ENCODE measurements around the gene DNMT3L.
"Not testable (repeated sequence)": the region's sequence is repeated elsewhere in the genome, so short reads cannot be mapped to it uniquely, and the experiment has no call there.

DNMT3L gene

DNA sequence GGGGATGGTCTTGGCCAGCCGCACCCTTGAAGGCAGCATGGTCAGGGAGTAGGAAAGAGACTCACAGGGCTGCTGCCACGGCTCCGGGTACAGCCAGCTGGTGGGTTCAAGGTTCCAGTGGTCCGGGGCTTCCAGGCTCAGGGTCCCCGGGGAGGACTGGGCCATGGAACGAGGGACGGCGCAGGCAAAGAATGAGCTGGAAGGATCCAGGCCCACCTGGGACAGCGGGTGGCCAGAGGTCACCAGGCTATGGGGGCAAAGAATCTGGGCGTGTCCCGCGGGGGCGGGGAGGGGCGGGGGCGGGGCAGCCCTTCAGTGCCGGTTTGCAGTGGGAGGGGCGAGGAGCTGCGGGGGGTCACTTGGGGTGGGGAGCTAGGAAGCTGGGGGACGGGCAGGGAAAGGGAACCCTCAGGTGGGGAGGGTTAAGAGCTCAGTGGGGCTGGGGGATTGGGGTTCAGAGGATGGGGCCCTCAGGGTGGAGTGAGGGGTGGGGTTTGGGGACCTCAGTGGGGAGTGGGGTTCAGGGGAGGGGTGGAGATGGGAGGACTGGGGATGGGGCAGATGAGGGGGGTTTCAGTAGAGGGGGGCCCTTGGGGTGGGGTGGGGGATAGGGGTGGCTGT is at the start of gene DNMT3L:
Gene DNMT3L (minus strand): TSS at position 223 of the 621 bp plus-strand sequence. CDS start 638 bp downstream, outside the sequence.
- DNase-seq: no peak

- no peak for DNase-seq
Observed at GRCh38 chr21:44310628-44311507, 49.2 kb upstream of the DNMT3L start.

GRCh38 chr21:44306936-44307704 is 45.4 kb upstream of the DNMT3L start:
- DNase-seq: no peak

- peak in 3 of 56 donors; percentile 32 to 49 (median 42) for DNase-seq
Observed at GRCh38 chr21:44305691-44306090, 44.0 kb upstream of the DNMT3L start.

DNA sequence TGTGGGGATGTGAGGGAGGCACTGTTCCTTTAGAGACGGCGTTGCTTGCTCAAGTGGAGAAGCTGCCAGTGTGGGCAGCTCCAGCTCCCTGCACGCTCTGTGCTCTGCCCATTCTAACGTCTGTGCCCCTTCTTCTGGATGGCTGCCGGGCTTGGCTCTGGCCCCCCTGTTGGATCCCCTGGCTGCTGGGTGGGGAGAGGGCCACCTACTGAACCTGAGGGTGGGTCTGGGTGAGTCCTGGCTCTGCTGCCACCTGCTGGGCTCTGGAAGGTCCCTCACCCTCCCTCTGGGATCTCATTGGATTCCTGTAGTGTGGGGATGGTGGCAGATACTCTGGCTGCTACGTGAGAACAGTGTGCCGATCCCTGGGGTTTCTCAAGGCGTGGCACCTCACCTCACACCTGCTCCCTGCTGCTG is 43.2 kb upstream of the DNMT3L start:
- peak in 44 of 56 donors; percentile 10 to 75 (median 52) for DNase-seq

DNA sequence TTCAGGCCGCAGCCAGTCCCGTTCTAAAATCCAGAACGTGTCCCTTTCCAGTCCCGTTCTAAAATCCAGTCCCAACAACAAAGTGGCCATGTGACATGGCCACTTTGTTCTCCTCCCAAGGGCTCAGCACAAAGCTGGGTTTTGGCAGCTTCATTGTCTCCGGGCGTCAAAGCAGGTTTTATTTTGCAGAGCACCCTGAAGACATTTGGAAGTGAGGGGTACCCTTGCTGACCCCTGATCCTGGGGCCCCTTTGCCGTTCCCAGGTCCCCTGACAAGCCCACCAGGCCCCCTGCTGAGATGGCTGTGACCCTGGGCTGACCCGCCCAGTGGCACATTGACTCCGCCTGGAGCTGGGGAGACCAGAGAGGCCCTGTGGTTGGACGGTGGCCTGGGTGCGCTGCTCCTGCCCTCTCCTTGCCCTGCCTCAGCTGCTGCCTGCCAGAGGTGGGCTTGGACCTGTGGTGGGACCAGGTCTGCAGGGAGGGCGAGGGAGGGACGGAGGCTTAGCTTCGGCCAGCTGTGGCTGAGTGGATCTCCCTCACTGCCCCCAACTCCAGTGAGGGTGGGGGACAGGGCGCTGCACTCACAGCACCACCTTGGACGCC is 42.4 kb upstream of the DNMT3L start:
- DNase-seq: peak in 20 of 56 donors; percentile 5 to 63 (median 42)

GRCh38 chr21:44303490-44303981 is 41.8 kb upstream of the DNMT3L start:
- DNase-seq: no peak

- not testable (repeated sequence) for DNase-seq
Observed at GRCh38 chr21:44302573-44303401, 41.1 kb upstream of the DNMT3L start.

DNA sequence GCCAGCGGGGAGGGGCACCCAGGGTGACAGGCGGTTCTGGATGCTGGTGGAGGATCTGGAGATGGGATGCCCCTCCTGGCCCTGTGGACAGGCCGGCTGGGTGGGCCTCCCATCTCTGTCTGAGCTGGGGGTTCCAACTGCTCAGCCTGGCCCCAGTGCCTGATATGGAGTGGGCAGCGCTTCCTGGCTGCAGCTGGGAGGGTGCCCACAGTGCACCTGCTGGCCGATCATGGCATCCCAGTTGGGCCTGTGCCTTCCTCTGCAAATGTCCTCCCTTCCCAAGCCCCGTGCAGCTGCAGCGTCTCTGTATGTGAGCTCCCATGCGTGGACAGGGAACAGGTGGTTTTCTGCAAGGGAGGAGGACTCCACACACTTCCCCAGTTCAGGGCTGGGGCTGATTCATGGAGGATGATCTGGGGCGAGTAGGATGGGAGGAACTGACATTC is 40.3 kb upstream of the DNMT3L start:
- DNase-seq: peak in 6 of 56 donors; percentile 20 to 38 (median 30)

DNA sequence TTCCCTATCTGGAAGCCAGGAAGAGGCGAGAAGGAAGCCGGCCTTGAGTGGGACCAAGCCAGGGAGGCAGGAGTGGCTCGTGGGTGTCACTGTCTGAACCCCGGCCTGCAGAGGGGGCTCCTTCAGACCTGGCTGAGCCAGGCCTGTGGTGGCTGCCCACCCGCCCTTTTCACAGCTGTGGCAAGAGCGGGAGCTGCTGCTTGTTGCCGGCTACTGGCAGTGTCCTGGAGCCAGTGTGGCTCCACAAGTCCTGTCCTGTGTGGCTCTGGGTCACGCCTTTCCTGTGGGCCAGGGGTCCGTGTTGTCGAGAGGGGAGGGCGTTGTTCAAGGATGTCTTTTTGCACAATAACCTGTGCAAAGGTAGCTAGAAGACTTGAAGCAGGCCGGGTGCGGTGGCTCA is 39.4 kb upstream of the DNMT3L start:
- DNase-seq: no peak

- peak in 25 of 56 donors; percentile 20 to 63 (median 40) for DNase-seq
Observed at GRCh38 chr21:44300262-44300959, 38.7 kb upstream of the DNMT3L start.

DNA sequence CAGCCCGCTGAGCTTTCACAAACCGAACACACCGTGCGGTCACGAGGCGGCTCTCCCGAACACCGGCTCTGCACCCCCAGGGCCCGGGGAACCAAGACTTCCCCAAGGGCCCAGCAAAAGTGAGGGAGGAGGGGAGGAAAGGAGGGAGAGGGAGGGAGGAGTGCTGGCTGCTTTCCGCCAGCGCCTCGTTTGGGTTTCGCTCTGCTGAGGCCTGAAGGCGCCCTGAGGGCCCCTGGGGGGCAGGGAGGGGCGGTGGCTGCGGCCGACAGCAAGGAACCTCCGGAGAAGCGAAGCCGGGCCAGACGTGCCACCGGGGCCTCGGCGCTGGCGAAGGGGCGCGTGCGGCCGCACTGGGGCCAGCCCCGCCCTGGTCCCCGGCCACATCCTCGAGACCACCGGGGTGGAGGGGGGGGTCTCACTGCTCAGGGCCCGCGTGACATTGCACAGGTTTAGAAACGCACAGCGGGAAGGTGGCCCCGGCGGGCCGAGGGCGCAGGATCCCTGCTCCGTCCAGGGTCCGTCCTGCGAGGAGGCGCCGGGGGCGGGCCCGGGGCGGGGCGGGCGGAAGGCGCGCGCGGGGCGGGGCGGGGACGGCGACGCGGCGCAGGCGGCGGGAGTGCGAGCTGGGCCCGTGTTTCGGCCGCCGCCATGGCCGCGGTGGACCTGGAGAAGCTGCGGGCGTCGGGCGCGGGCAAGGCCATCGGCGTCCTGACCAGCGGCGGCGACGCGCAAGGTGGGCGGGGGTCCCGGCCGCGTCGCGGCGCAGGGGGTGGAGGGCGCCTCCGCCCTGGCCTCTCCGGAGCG is 38.0 kb upstream of the DNMT3L start, which contains the start of gene PFKL:
Gene PFKL (plus strand): TSS at position 596 of the 804 bp plus-strand sequence. CDS start 53 bp downstream, at position 649.
- peak in 36 of 56 donors; percentile 9 to 78 (median 54) for DNase-seq

GRCh38 chr21:44299085-44299457 is 37.4 kb upstream of the DNMT3L start:
- DNase-seq: no peak

DNA sequence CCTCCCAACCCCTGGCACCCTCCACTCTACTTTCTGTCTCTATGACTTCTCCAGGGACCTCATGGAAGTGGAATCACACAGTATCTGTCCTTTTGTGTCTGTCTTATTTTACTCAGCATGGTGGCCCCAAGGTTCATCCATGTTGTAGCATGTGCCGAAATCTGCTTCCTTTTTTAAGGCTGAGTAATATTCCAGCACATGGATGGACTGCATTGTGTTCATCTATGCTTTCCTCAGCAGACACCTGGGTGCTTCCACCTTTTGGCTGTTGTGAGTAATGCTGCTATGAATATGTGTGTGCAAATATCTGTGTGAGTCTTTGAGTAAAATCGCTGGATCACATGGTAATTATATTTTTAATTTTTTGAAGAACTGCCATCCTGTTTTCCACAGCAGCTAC is 36.6 kb upstream of the DNMT3L start:
- no peak for DNase-seq

- peak in 54 of 56 donors; percentile 22 to 91 (median 74) for DNase-seq
Observed at GRCh38 chr21:44297525-44298290, 36.0 kb upstream of the DNMT3L start.

DNA sequence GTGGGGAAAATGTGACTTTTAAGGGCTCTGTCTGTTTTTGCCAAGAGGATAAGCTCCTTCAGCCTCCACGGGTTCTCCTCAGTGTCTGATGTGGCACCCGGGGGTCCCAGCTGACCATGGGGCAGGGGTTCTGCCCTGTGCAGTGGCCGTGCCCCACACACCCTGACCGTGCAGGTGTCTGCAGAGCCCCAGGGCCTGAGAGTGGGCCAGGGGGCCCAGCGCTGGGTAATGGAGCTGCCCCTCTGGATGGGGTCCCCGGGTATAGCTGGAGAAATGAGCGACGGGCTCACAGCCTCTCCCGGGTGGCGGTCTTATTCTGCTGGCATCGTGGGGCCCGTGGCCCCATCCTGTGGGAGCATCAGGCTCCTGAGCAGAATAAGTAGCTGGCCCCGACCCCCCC is 35.2 kb upstream of the DNMT3L start:
- no peak for DNase-seq

- DNase-seq: no peak
Observed at GRCh38 chr21:44296103-44296519, 34.4 kb upstream of the DNMT3L start.

- DNase-seq: no peak
Observed at GRCh38 chr21:44295646-44296045, 33.9 kb upstream of the DNMT3L start.

Measured in amygdala (tissue), 56 donors.